Measurements from ENCODE around the gene ESRRB.

The ESRRB gene
- total RNA-seq: 0 to 0.15 (median 0) reads per million in 4 donors

GRCh38 chr14:76375947-76376404, at the start of gene ESRRB:
TSS of gene ESRRB (plus strand) at chr14:76376137. CDS start at chr14:76376402, 265 bp downstream.
- DNase-seq: no peak

- DNase-seq: no peak
These were observed 48.8 kb upstream of the ESRRB start for GRCh38 chr14:76326918-76327689.

- no peak for DNase-seq
These were observed 47.3 kb upstream of the ESRRB start for GRCh38 chr14:76328457-76329137.

- no peak for DNase-seq
These were observed 46.6 kb upstream of the ESRRB start for GRCh38 chr14:76329154-76329928.

- no peak for DNase-seq
These were observed 46.0 kb upstream of the ESRRB start for GRCh38 chr14:76329951-76330350.

- DNase-seq: no peak
These were observed 45.3 kb upstream of the ESRRB start for GRCh38 chr14:76330411-76331327.

GRCh38 chr14:76331328-76332011, 44.5 kb upstream of the ESRRB start:
- no peak for DNase-seq

GRCh38 chr14:76333664-76334063, 42.3 kb upstream of the ESRRB start:
- DNase-seq: no peak

GRCh38 chr14:76334316-76334715, 41.6 kb upstream of the ESRRB start:
- DNase-seq: no peak

GRCh38 chr14:76336876-76337275, 39.1 kb upstream of the ESRRB start:
- DNase-seq: no peak

GRCh38 chr14:76337635-76338545, 38.0 kb upstream of the ESRRB start:
- DNase-seq: no peak

GRCh38 chr14:76339728-76340615, 36.0 kb upstream of the ESRRB start:
- no peak for DNase-seq

- DNase-seq: no peak
These were observed 32.6 kb upstream of the ESRRB start for GRCh38 chr14:76343386-76343785.

GRCh38 chr14:76346391-76347160, 29.4 kb upstream of the ESRRB start:
- DNase-seq: no peak

GRCh38 chr14:76348898-76349297, 27.0 kb upstream of the ESRRB start:
- no peak for DNase-seq

GRCh38 chr14:76349993-76350392, 25.9 kb upstream of the ESRRB start:
- no peak for DNase-seq

GRCh38 chr14:76350671-76351070, 25.3 kb upstream of the ESRRB start:
- no peak for DNase-seq

- DNase-seq: no peak
These were observed 24.0 kb upstream of the ESRRB start for GRCh38 chr14:76351941-76352340.
